ENCODE measurements around the gene S100A8. TPM values are rescaled to one million over a fixed set of nuclear protein-coding genes. Genes with fewer than 3 reads are reported as not detected.
A peak's percentile ranks its signal among the peaks of the same experiment; 100 is the strongest.

The S100A8 gene
- total RNA-seq, 3 donors from 2014 or later: 3.4 to 90.6 (median 22.4) TPM

DNA sequence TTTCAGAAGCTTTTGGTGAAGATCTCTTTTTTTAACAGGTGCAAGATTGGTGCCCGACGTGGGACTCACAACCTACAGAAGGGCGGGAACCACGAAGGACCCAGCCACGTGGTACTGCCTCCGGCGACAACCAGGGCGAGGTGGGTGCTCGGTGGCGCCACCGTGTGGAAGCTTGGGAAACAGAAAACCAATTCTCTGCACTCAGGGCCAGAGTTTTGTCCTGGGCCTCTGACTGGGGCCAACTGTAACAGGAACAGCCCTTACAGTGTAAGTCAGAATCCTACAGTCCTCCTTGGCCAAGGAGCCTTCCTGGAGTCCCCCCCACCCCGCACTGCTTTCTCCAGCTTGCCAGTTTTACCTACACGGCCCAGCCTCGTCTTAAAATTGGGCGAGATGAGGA, 13.9 kb upstream of the S100A8 start:
- Histone ChIP-seq H3K4me1 (ENCODE audit: low read depth) (no peaks in the 10 kb centered on the region), H3K36me3 (ENCODE audit: low read depth) (no peaks in the 10 kb centered on the region), H3K4me3 (no peak overlapping the region), H3K9me3 (no peaks in the 10 kb centered on the region)
- intact Hi-C loops (cut with DNase I, micrococcal nuclease): no loop called here
- TF ChIP-seq, protein P1, sequence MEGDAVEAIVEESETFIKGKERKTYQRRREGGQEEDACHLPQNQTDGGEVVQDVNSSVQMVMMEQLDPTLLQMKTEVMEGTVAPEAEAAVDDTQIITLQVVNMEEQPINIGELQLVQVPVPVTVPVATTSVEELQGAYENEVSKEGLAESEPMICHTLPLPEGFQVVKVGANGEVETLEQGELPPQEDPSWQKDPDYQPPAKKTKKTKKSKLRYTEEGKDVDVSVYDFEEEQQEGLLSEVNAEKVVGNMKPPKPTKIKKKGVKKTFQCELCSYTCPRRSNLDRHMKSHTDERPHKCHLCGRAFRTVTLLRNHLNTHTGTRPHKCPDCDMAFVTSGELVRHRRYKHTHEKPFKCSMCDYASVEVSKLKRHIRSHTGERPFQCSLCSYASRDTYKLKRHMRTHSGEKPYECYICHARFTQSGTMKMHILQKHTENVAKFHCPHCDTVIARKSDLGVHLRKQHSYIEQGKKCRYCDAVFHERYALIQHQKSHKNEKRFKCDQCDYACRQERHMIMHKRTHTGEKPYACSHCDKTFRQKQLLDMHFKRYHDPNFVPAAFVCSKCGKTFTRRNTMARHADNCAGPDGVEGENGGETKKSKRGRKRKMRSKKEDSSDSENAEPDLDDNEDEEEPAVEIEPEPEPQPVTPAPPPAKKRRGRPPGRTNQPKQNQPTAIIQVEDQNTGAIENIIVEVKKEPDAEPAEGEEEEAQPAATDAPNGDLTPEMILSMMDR (IDR thresholded peaks at IDR 0.05): no peak
- ATAC-seq (peak; percentile 79), DNase-seq (peak in 2 of 3 donors; percentile 38 to 61)

DNA sequence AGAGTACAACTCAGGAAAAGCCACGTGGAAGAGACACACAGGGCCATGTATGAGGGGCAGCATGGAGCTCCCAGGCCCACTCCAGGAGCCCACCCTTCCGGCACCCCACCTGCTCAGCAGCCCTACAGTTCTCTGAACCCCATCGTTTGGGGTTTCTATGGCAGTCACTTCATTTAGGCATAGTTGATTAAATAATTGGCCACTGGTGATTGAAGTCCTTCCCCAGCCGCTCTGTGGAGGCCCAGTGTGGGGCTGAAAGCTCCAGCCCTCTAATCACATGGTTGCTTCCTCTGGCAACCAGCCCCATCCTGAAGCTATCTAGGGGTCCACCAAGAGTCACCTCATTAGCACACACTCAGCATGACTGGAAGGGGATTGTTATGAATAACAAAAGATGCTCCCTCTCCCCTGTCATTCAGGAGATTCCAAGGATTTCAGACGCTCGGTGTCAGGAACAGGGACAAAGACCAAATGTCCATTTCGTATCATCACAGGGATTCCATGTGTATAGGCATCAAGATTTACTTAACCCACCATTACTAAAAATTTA, 13.3 kb upstream of the S100A8 start:
- Histone ChIP-seq H3K36me3 (ENCODE audit: low read depth) (no peaks in the 10 kb centered on the region), H3K4me1 (ENCODE audit: low read depth) (no peaks in the 10 kb centered on the region), H3K4me3 (no peak overlapping the region), H3K9me3 (no peaks in the 10 kb centered on the region)
- intact Hi-C loops (cut with DNase I, micrococcal nuclease): no loop called here
- TF ChIP-seq, protein P1 (IDR thresholded peaks at IDR 0.05): no peak
- ATAC-seq: no peak
- no peak for DNase-seq

DNA sequence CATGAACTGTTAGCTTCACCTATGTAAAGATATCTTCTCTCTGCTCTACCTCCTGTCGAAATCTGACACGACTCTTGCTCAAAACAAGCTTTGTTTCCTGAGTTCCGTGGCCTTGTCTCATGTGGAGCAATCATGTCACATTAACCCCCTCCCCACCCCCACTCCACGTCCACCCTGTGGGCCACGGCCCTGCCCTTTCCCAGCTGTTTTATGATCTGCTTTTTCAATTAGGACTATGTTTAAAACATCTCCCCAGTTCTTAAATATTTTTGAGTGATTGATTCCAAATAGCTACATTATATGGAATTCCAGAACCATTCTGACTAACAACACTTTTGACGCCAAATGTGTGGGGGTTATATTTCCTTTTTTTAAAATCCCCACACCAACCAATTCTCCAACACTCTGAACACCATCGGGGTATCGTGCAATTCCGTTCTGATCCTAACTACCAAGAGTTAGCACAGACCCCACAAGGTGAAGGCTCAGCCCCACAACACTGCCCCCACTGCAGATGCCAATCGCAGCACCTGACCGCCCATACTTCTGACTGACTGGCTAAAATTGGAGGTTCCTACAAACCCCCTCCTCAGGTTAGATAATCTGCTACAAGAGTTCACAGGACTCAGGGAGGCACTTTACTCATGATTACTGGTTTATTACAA, 12.7 kb upstream of the S100A8 start:
- ATAC-seq: no peak
- Histone ChIP-seq H3K4me1 (ENCODE audit: low read depth) (no peaks in the 10 kb centered on the region), H3K36me3 (ENCODE audit: low read depth) (no peaks in the 10 kb centered on the region), H3K9me3 (no peaks in the 10 kb centered on the region), H3K4me3 (no peak overlapping the region)
- intact Hi-C loops (cut with DNase I, micrococcal nuclease): no loop called here
- DNase-seq: no peak
- TF ChIP-seq, protein P1 (IDR thresholded peaks at IDR 0.05): no peak

DNA sequence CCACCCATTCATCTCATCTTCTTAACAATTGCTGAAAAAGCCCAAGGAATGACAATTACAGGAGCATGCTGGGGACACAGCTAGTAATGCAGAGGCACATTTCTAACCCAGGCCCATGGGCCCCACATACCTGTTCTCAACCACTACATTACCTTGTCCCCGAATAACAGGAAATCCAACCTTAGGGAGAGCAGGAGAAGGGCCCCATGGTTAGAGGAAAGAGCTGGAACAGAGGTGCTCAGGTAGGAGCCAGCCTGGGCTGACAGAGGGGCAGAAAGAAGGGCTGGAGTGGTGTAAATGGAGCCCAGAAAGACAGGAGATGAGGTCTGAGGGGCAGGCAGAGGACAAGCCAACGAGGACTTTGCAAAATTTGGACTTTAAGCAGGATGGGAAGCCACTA, 11.4 kb upstream of the S100A8 start:
- Histone ChIP-seq H3K4me1 (ENCODE audit: low read depth) (no peaks in the 10 kb centered on the region), H3K36me3 (ENCODE audit: low read depth) (no peaks in the 10 kb centered on the region), H3K9me3 (no peaks in the 10 kb centered on the region), H3K4me3 (no peak overlapping the region)
- ATAC-seq (no peak), DNase-seq (no peak)
- TF ChIP-seq, protein P1 (IDR thresholded peaks at IDR 0.05): no peak
- intact Hi-C loops (cut with DNase I, micrococcal nuclease): no loop called here

DNA sequence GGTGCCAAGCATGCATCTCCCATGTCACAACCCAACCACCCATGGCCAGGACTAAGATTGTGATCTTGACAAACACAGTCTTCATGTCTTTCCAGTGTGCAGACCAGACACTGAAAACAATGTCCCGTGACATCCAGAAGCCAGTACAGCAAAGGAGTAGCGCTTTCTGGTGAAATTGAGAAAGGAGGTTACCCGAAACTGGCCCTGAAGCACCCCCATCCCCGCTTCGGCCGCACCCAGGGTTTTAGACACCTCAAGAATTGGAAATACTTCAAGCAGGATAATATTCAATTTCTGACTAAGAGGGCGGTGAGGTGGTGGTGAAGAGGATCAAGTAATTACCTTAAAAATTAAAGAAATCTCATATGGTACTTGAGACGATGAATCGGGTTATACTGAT, 10.6 kb upstream of the S100A8 start:
- Histone ChIP-seq H3K4me3 (no peak overlapping the region), H3K4me1 (ENCODE audit: low read depth) (no peaks in the 10 kb centered on the region), H3K36me3 (ENCODE audit: low read depth) (no peaks in the 10 kb centered on the region), H3K9me3 (no peaks in the 10 kb centered on the region)
- TF ChIP-seq, protein P1 (IDR thresholded peaks at IDR 0.05): no peak
- DNase-seq: no peak
- intact Hi-C loops (cut with DNase I, micrococcal nuclease): no loop called here
- no peak for ATAC-seq
